IMR-90 (cell line): ENCODE data around the gene AAMP. TPM values are rescaled to one million over a fixed set of nuclear protein-coding genes. Genes with fewer than 3 reads are reported as not detected.

Source experiments
- ATAC-seq: fragments of 200-7000 bp; cut with Tn5 transposase; 2 replicates; pipeline ENCODE4 v1.9.1; 2020; ENCODE audit warnings: low read depth, mild to moderate bottlenecking, moderate library complexity
- BruUV-seq: library from RNA; stranded (reverse); fragments of 400-500 nt; replicated peaks from 2 replicates; lab custom pipeline; 2021; lab: Mats Ljungman, UMichigan
- CTCF ChIA-PET: fragments of 300-600 bp; formaldehyde crosslinking; extraction: SDS; loops from one replicate; lab custom pipeline; 2021; ENCODE audit warnings: antibody characterized with exemption; lab: Yijun Ruan, JAX
- POLR2A ChIA-PET: fragments of 300-600 bp; sonication (Branson Sonifier 250); formaldehyde crosslinking; loops from one replicate; lab custom pipeline; 2022; ENCODE audit warnings: antibody characterized with exemption; ENCODE audit not compliant: unreplicated experiment; lab: Charles Lee
- DNase-seq: peaks from one replicate; pipeline ENCODE4 v3.0.0; 2013
- H2AFZ ChIP-seq: replicated peaks from 2 replicates; pipeline ENCODE3; 2013; ENCODE audit warnings: low read length, mild to moderate bottlenecking; ENCODE audit not compliant: poor library complexity
- H2AK5ac ChIP-seq: 2 replicates; pipeline ENCODE4 v1.6.1; 2013; ENCODE audit warnings: low read depth, low read length, inconsistent platforms
- H2AK9ac ChIP-seq: replicated peaks from 2 replicates; pipeline ENCODE3; 2013; ENCODE audit warnings: mild to moderate bottlenecking, low read depth, low read length, moderate library complexity; ENCODE audit not compliant: poor library complexity
- H2BK120ac ChIP-seq: 2 replicates; pipeline ENCODE4 v1.6.1; 2013; ENCODE audit warnings: low read depth, low read length, inconsistent platforms
- H2BK15ac ChIP-seq: 3 replicates; pipeline ENCODE4 v1.6.1; 2013; ENCODE audit warnings: low read depth, low read length, inconsistent platforms
- H2BK20ac ChIP-seq: 2 replicates; pipeline ENCODE4 v1.6.1; 2013; ENCODE audit warnings: low read depth, mild to moderate bottlenecking, inconsistent platforms, low read length, moderate library complexity
- H2BK5ac ChIP-seq: 2 replicates; pipeline ENCODE4 v1.6.1; 2013; ENCODE audit warnings: mild to moderate bottlenecking, low read depth, low read length, inconsistent platforms; ENCODE audit not compliant: poor library complexity, severe bottlenecking
- H3K14ac ChIP-seq: replicated peaks from 2 replicates; pipeline ENCODE4 v1.6.1; 2013; ENCODE audit warnings: low read depth, low read length, inconsistent platforms
- H3K18ac ChIP-seq: 2 replicates; pipeline ENCODE4 v1.6.1; 2013; ENCODE audit warnings: low read depth, low read length, control low read depth
- H3K23ac ChIP-seq: 2 replicates; pipeline ENCODE4 v1.6.1; 2013; ENCODE audit warnings: low read depth, low read length, inconsistent platforms
- H3K27ac ChIP-seq: 2 replicates; pipeline ENCODE4 v1.5.1; 2013; ENCODE audit warnings: mild to moderate bottlenecking, control low read depth, low read length; ENCODE audit not compliant: insufficient read depth
- H3K27me3 ChIP-seq: 2 replicates; pipeline ENCODE4 v1.6.1; 2013; ENCODE audit warnings: low read length; ENCODE audit not compliant: control insufficient read depth, insufficient read depth
- H3K36me3 ChIP-seq: 2 replicates; pipeline ENCODE4 v1.6.1; 2013; ENCODE audit warnings: low read length, mixed read lengths; ENCODE audit not compliant: control insufficient read depth, insufficient read depth
- H3K4ac ChIP-seq: 2 replicates; pipeline ENCODE4 v1.6.1; 2013; ENCODE audit warnings: low read depth, low read length, inconsistent platforms
- H3K4me1 ChIP-seq: 2 replicates; pipeline ENCODE4 v1.6.1; 2013; ENCODE audit warnings: low read length, mixed read lengths; ENCODE audit not compliant: control insufficient read depth, insufficient read depth
- H3K4me2 ChIP-seq: 2 replicates; pipeline ENCODE4 v1.6.1; 2013; ENCODE audit warnings: low read depth, mild to moderate bottlenecking, control low read depth, low read length, moderate library complexity
- H3K4me3 ChIP-seq: 2 replicates; pipeline ENCODE4 v1.5.1; 2013; ENCODE audit warnings: low read depth, mild to moderate bottlenecking, control low read depth, low read length, moderate library complexity; ENCODE audit not compliant: insufficient read depth
- H3K56ac ChIP-seq: 2 replicates; pipeline ENCODE4 v1.6.1; 2013; ENCODE audit warnings: low read length, inconsistent platforms; ENCODE audit not compliant: insufficient read depth; ENCODE audit errors: extremely low read depth
- H3K79me1 ChIP-seq, 2 experiments: 2 replicates each; pipeline ENCODE4 v1.6.1; 2013; ENCODE audit warnings: low read length in 2 of 2, inconsistent platforms in 1 of 2, low read depth in 1 of 2
- H3K9ac ChIP-seq: 2 replicates; pipeline ENCODE4 v1.6.1; 2013; ENCODE audit warnings: low read depth, low read length, control low read depth
- H3K9me1 ChIP-seq: 2 replicates; pipeline ENCODE4 v1.6.1; 2013; ENCODE audit warnings: low read length, inconsistent platforms; ENCODE audit not compliant: insufficient read depth
- H3K9me3 ChIP-seq: 2 replicates; pipeline ENCODE4 v1.6.1; 2013; ENCODE audit warnings: low read length; ENCODE audit not compliant: control insufficient read depth, insufficient read depth
- H4K20me1 ChIP-seq: 2 replicates; pipeline ENCODE4 v1.6.1; 2013; ENCODE audit warnings: low read length, inconsistent platforms; ENCODE audit not compliant: insufficient read depth
- H4K5ac ChIP-seq: 2 replicates; pipeline ENCODE4 v1.6.1; 2013; ENCODE audit warnings: mild to moderate bottlenecking, low read depth, low read length, control low read depth
- H4K8ac ChIP-seq, 2 experiments: 2 replicates each; pipeline ENCODE4 v1.6.1; 2013; ENCODE audit warnings: low read depth in 2 of 2, low read length in 2 of 2, control low read depth in 1 of 2, inconsistent platforms in 1 of 2
- H4K91ac ChIP-seq: 2 replicates; pipeline ENCODE4 v1.6.1; 2013; ENCODE audit warnings: low read depth, low read length, inconsistent platforms; ENCODE audit not compliant: insufficient read depth
- BHLHE40 ChIP-seq: fragments of 150-350 bp; IDR thresholded peaks from 2 replicates; pipeline ENCODE4 v1.6.1; 2016; ENCODE audit warnings: mild to moderate bottlenecking, low read depth, low read length
- CEBPB ChIP-seq: IDR thresholded peaks from 2 replicates; pipeline ENCODE4 v1.6.1; 2012; ENCODE audit warnings: low read depth, low read length, improper control_type of control experiment
- ELK1 ChIP-seq: fragments of 150-350 bp; IDR thresholded peaks from 2 replicates; pipeline ENCODE4 v1.6.1; 2016; ENCODE audit warnings: low read depth, mild to moderate bottlenecking, low read length, moderate library complexity, borderline replicate concordance
- MAZ ChIP-seq: IDR thresholded peaks from 2 replicates; pipeline ENCODE4 v1.6.1; 2012; ENCODE audit warnings: low read depth, mild to moderate bottlenecking, low read length, improper control_type of control experiment, moderate library complexity, borderline replicate concordance
- RFX5 ChIP-seq: IDR thresholded peaks from 2 replicates; pipeline ENCODE4 v1.8.0; 2012; ENCODE audit warnings: low read depth, mild to moderate bottlenecking, low read length, moderate library complexity
- SMC3 ChIP-seq: fragments of 150-350 bp; IDR thresholded peaks from 2 replicates; pipeline ENCODE4 v1.6.1; 2016; ENCODE audit warnings: low read depth, mild to moderate bottlenecking, antibody characterized with exemption, low read length, moderate library complexity
- USF2 ChIP-seq: fragments of 150-350 bp; IDR thresholded peaks from 2 replicates; pipeline ENCODE4 v1.6.1; 2017; ENCODE audit warnings: mild to moderate bottlenecking, antibody characterized with exemption, low read length, low read depth
- WGBS, 2 experiments: methylation state at CpG; one replicate each; pipeline versions ENCODE4 v1.1.5 to v1.1.7; 2013; ENCODE audit warnings: missing lambda C conversion rate in 2 of 2; ENCODE audit not compliant: insufficient read length in 1 of 2; ENCODE audit errors: extremely low coverage in 2 of 2; 5-methylcytosine and 5-hydroxymethylcytosine counted together
- dilution Hi-C: fragments of 300-500 bp; cut with HindIII; formaldehyde crosslinking; loops from one replicate; pipeline ENCODE4 v1.14.3; 2018; ENCODE audit warnings: low sequenced_read_pairs; ENCODE audit not compliant: unreplicated experiment
- in situ Hi-C: fragments of 300-500 bp; cut with MboI; formaldehyde crosslinking; loops from 3 replicates; pipeline ENCODE4 v1.14.3; 2019; ENCODE audit warnings: low sequenced_read_pairs, inconsistent platforms, mixed read lengths
- intact Hi-C: fragments of 100-400 bp; cut with micrococcal nuclease; formaldehyde crosslinking; loops from 2 replicates; pipeline ENCODE4 v1.10.0; 2022
- polyA plus RNA-seq, 3 experiments: library from polyadenylated mRNA; depleted of rRNA; stranded (reverse); fragments of >200 nt; gene quantifications; 2 replicates each; pipeline ENCODE4 v1.2.3, GENCODE V29; 2012; ENCODE audit warnings: low replicate concordance in 1 of 3
- total RNA-seq: library from RNA; depleted of rRNA; stranded (reverse); fragments of >200 nt; gene quantifications from 2 replicates; pipeline ENCODE4 v1.2.3, GENCODE V29; 2012

Gene AAMP
- total and polyA plus RNA-seq, 2 of the 4 experiments (the other 2 are of a cell fraction) = 104 to 112 TPM

- Histone ChIP-seq H3K4ac (peak overlapping the region; percentile 93), H3K4me1 (peaks cover 47% of the 10 kb centered on the region), H2BK5ac (peak overlapping the region; percentile 94), H3K56ac (peak overlapping the region; percentile 91), H3K27ac (peak overlapping the region; percentile 90), H3K9me3 (no peaks in the 10 kb centered on the region), H4K91ac (peak overlapping the region; percentile 94), H2AK9ac (peak overlapping the region; percentile 96), H3K9ac (peak overlapping the region; percentile 81), H3K14ac (peak overlapping the region; percentile 92), H3K4me2 (peak overlapping the region; percentile 78), H2AFZ (peak overlapping the region; percentile 56), H2BK120ac (peak overlapping the region; percentile 87), H4K8ac (peak overlapping the region; percentile 77 to 95), H4K20me1 (peaks cover 32% of the 10 kb centered on the region), H3K9me1 (peaks cover 18% of the 10 kb centered on the region), H2BK20ac (peak overlapping the region; percentile 76), H3K36me3 (peaks cover under 1% of the 10 kb centered on the region; the same call in 1 of the 2 replicates), H2AK5ac (peak overlapping the region; percentile 83), H3K79me1 (peaks cover 32 to 80% of the 10 kb centered on the region in 2 experiments), H3K27me3 (no peaks in the 10 kb centered on the region), H2BK15ac (peak overlapping the region; percentile 75; the same call in 1 of the 3 replicates), H4K5ac (peak overlapping the region; percentile 66), H3K18ac (peak overlapping the region; percentile 71), H3K23ac (peak overlapping the region; percentile 69), H3K4me3 (peak overlapping the region; percentile 31)
- in situ Hi-C loops (no loop called here), dilution Hi-C loops (no loop called here), intact Hi-C loops (loop anchor here (2.0 kb wide), 1 partner anchor 14 kb away; no protein-coding TSS in a partner anchor)
- ATAC-seq (peak; percentile 78), DNase-seq (peak; percentile 94)
- BruUV-seq = no TSS peak
- TF ChIP-seq ELK1 (no peak), MAZ (peak; percentile 57), BHLHE40 (no peak), SMC3 (0 out of 2 replicates have a peak, but pooled peaks have one; percentile 14), RFX5 (peak; percentile 54; the same call in 1 of the 2 replicates), CEBPB (peak; percentile 27; the same call in 1 of the 2 replicates), USF2 (peak; percentile 50)
- POLR2A ChIA-PET = interaction anchor here (0.5 to 1.5 kb wide), 6 partner anchors 8 to 110 kb away, joined by 3 to 9 read pairs (median 4); no protein-coding TSS in a partner anchor
- CTCF ChIA-PET = interaction anchor here (0.6 to 4.4 kb wide), 3 partner anchors 15 to 25 kb away, joined by 3 to 24 read pairs (median 3); partner anchors contain the start of genes AAMP and PNKD
- 3% methylated on average over 3 of the region's 11 CpGs; no CpG with 5 or more reads in 1 of the 2 experiments for WGBS, 2 experiments
Measured at GRCh38 chr2:218286570-218287459, 16.9 kb upstream of the AAMP start.
